Peyer's patch (tissue), 4 donors: Measurements from ENCODE around the gene CD38. TPM values are rescaled to one million over a fixed set of nuclear protein-coding genes. Genes with fewer than 3 reads are reported as not detected.

Experiments
- DNase-seq, 3 donors: peaks; one replicate each; pipeline ENCODE4 v3.0.0-alpha.2; 2017 to 2019
- H3K27ac ChIP-seq, 4 donors: fragments of 200-600 bp; sonication (generic); one replicate each; pipeline ENCODE4 v1.5.1; 2016 to 2019
- H3K27me3 ChIP-seq, 2 donors: fragments of 200-600 bp; sonication (generic); one replicate each; pipeline ENCODE4 v1.5.1; 2019
- H3K36me3 ChIP-seq, 3 donors: fragments of 200-600 bp; sonication (generic); one replicate each; pipeline ENCODE4 v1.5.1; 2016 to 2019
- H3K4me1 ChIP-seq, 4 donors: fragments of 200-600 bp; sonication (generic); one replicate each; pipeline ENCODE4 v1.5.1; 2016 to 2019
- H3K4me3 ChIP-seq, 4 donors: fragments of 200-600 bp; sonication (generic); 1 replicate in 3 of 4; 2 replicates in 1 of 4; pipeline ENCODE4 v1.5.1; 2016 to 2019; ENCODE audit warnings: mild to moderate bottlenecking in 1 of 4
- H3K9me3 ChIP-seq, 4 donors: fragments of 200-600 bp; sonication (generic); one replicate each; pipeline ENCODE4 v1.5.1; 2016 to 2019; ENCODE audit warnings: mild to moderate bottlenecking in 1 of 4
- POLR2A ChIP-seq, 2 donors: fragments of 450-650 bp; IDR thresholded peaks; one replicate each; pipeline ENCODE4 v1.5.1; 2017; ENCODE audit warnings: antibody characterized with exemption in 2 of 2, mild to moderate bottlenecking in 2 of 2, moderate library complexity in 2 of 2
- total RNA-seq, 4 donors: library from RNA; depleted of rRNA; stranded (reverse); fragments of >200 nt; gene quantifications; one replicate each; pipeline ENCODE4 v1.1.0, GENCODE V29; 2016
- TF ChIP-seq, protein P1 (sequence below), 6 experiments: fragments of 450-650 bp in 4 of 6; fragments of 200-600 bp in 2 of 6; sonication (generic) in 1 of 6; IDR thresholded peaks; one replicate each; pipeline ENCODE4 v1.5.1; 2017 to 2019; ENCODE audit warnings: antibody characterized with exemption in 6 of 6, mild to moderate bottlenecking in 3 of 6, moderate library complexity in 1 of 6

Gene CD38
- total RNA-seq, 4 donors from 2014 or later = 2.1 to 19.0 (median 3.9) TPM

DNA sequence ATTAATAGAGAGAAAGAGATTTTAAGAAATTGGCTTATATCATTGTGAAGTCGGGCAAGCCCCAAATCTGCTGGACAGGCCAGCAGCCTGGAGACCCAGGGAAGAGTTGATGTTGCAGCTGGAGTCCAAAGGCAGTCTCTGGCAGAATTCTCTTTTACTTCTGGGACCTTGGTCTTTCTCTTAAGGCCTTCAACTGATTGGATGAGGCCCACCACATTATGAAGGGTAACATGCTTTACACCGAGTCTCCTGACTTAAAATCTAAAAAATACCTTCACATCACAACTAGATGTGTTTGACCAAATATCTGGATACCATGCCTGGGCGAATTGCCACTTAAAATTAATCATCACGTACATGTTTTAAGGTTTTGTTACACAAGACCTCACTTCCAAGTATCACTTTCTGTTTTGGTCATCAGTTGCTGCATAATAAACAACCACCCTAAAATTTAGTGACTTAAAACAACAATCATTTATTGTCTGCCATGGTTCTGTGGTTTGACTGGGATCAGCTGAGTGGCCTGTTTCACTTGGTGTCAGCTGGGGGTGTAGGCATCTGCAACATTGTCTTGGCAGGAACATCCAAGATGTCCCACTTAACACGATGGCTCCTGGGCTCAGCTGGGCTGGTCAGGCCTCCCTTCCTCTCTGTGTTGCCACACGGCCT lies 3.4 kb downstream of the CD38 start:
- no peak for DNase-seq
- peaks cover 0 to 9% (median 3%) of the 10 kb centered on the region in 4 donors for H3K4me1 ChIP-seq
- H3K27ac ChIP-seq = no peak overlapping the region
- H3K9me3 ChIP-seq = no peaks in the 10 kb centered on the region
- H3K4me3 ChIP-seq = no peak overlapping the region
- no peaks in the 10 kb centered on the region for H3K36me3 ChIP-seq
- no peaks in the 10 kb centered on the region for H3K27me3 ChIP-seq
- TF ChIP-seq, protein P1, sequence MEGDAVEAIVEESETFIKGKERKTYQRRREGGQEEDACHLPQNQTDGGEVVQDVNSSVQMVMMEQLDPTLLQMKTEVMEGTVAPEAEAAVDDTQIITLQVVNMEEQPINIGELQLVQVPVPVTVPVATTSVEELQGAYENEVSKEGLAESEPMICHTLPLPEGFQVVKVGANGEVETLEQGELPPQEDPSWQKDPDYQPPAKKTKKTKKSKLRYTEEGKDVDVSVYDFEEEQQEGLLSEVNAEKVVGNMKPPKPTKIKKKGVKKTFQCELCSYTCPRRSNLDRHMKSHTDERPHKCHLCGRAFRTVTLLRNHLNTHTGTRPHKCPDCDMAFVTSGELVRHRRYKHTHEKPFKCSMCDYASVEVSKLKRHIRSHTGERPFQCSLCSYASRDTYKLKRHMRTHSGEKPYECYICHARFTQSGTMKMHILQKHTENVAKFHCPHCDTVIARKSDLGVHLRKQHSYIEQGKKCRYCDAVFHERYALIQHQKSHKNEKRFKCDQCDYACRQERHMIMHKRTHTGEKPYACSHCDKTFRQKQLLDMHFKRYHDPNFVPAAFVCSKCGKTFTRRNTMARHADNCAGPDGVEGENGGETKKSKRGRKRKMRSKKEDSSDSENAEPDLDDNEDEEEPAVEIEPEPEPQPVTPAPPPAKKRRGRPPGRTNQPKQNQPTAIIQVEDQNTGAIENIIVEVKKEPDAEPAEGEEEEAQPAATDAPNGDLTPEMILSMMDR (IDR thresholded peaks at IDR 0.05) = no peak

DNA sequence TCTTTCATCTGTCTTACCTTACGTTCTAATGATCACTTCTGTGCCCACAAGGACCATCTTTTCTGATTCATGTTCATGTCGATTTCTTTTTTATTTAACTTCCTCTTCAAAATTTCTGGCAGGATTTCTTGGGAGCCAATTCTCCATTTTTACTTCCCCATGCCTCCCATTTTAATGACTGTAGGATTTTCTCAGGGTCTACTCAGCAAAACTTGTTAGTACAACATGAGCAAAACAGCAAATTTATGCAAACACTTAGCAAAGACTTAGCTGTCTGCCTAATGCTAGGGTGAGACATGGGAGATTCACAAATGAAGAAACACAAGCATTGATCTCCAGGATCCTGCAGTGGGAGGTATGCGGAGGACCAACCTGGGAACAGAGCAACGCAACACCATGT lies 5.5 kb downstream of the CD38 start:
- no peak overlapping the region for H3K27ac ChIP-seq
- no peaks in the 10 kb centered on the region for H3K9me3 ChIP-seq
- H3K36me3 ChIP-seq = no peaks in the 10 kb centered on the region
- peaks cover 0 to 6% (median 2%) of the 10 kb centered on the region in 4 donors for H3K4me1 ChIP-seq
- H3K4me3 ChIP-seq = no peak overlapping the region
- TF ChIP-seq POLR2A (IDR thresholded peaks at IDR 0.05) = no peak
- TF ChIP-seq, protein P1 (IDR thresholded peaks at IDR 0.05) = no peak
- no peak for DNase-seq
- no peaks in the 10 kb centered on the region for H3K27me3 ChIP-seq

DNA sequence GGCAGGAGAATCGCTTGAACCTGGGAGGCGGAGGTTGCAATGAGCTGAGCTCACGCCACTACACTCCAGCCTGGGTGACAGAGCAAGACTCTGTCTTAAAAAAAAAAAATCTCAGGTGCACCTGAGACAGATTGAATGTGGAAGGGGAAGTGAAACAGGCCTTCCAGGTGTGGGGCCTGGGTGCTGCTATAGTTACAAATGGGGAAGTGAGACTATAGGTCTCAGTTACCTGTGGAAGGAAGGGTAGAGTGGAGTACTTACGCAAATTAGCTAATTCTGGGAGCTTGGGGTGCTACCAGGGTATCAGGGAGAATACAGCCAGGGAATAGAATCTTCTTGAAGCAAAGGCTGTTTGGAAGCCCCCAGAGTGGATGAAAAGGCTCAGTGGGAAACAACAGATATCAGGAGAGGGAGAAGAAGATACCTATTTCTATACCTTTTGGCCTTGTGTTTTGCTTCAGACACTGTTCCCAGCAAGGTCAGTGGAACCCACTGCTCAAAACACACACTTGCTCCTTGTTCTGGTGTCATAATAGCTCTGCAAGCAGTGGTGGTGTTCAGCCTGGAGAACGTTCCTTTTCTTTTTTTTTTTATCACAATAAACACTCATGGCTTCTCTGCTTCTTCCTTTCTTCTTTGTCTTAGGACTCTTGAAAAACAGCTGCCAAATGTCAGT lies 7.0 kb downstream of the CD38 start:
- Histone ChIP-seq H3K9me3 (no peaks in the 10 kb centered on the region), H3K4me3 (no peak overlapping the region), H3K27ac (peak overlapping the region in 1 of 4 donors; percentile 50), H3K4me1 (peaks cover 0 to 5% (median under 1%) of the 10 kb centered on the region in 4 donors), H3K27me3 (no peaks in the 10 kb centered on the region), H3K36me3 (no peaks in the 10 kb centered on the region)
- peak in 2 of 3 donors; percentile 70 to 80 for DNase-seq
- TF ChIP-seq POLR2A (IDR thresholded peaks at IDR 0.05) = no peak
- TF ChIP-seq, protein P1 (IDR thresholded peaks at IDR 0.05) = no peak

DNA sequence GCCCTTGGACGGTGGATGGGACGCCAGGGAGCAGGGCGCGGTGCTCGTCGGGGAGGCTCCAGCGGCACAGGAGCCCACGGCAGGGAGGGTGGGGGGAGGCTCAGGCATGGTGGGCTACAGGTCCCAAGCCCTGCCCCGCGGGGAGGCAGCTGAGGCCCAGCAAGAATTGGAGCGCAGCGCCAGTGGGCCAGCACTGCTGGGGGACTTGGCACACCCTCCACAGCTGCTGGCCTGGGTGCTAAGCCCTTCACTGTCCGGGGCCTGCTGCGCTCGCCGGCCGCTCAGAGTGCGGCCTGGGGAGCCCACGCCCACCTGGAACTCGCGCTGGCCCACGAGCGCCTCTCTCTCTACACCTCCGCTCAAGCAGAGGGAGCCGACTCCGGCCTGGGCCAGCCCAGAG lies 8.6 kb downstream of the CD38 start:
- Histone ChIP-seq H3K4me3 (no peak overlapping the region), H3K4me1 (peaks cover 0 to 5% (median 0%) of the 10 kb centered on the region in 4 donors), H3K27ac (no peak overlapping the region), H3K9me3 (no peaks in the 10 kb centered on the region), H3K36me3 (no peaks in the 10 kb centered on the region), H3K27me3 (no peaks in the 10 kb centered on the region)
- no peak for DNase-seq
- TF ChIP-seq, protein P1 (IDR thresholded peaks at IDR 0.05) = no peak
- no peak for TF ChIP-seq POLR2A (IDR thresholded peaks at IDR 0.05)

DNA sequence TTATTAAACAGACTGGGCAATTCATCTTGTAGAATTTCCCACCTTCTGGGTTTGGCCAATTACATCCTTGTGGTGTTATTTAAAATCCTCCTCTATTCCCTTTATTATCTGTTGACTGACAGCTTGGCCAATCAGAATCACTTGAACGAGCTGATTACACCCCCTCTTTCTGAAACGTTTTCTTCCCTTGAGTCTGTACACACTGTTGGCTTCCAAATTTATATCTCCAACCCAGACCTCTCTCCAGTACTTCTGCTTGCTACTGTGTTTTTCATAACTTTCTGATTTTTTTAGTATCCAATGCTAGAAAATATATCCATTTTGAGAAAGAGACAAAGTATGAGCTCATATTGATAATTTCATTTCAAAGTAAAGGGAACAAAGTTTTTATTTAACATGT lies 14.8 kb downstream of the CD38 start:
- Histone ChIP-seq H3K9me3 (no peaks in the 10 kb centered on the region), H3K4me1 (no peaks in the 10 kb centered on the region), H3K27ac (no peak overlapping the region), H3K27me3 (no peaks in the 10 kb centered on the region), H3K36me3 (no peaks in the 10 kb centered on the region), H3K4me3 (no peak overlapping the region)
- DNase-seq = no peak
- no peak for TF ChIP-seq POLR2A (IDR thresholded peaks at IDR 0.05)
- TF ChIP-seq, protein P1 (IDR thresholded peaks at IDR 0.05) = no peak
